Activated CD8-positive, alpha-beta memory T cell treated with anti-CD3 and anti-CD28 coated beads for 1 hour (primary cell): Measurements from ENCODE around the gene CLSTN1.

Experiments used
- DNase-seq, 2 donors: peaks; one replicate each; pipeline ENCODE4 v3.0.0-alpha.2; 2020; ENCODE audit warnings: low read depth in 1 of 2; ENCODE audit errors: extremely low read depth in 1 of 2

The CLSTN1 gene

GRCh38 chr1:9852004-9852403 lies 28.2 kb upstream of the CLSTN1 start:
- DNase-seq, result no peak

- no peak for DNase-seq
Measured at GRCh38 chr1:9850442-9851162, 26.8 kb upstream of the CLSTN1 start.

DNA sequence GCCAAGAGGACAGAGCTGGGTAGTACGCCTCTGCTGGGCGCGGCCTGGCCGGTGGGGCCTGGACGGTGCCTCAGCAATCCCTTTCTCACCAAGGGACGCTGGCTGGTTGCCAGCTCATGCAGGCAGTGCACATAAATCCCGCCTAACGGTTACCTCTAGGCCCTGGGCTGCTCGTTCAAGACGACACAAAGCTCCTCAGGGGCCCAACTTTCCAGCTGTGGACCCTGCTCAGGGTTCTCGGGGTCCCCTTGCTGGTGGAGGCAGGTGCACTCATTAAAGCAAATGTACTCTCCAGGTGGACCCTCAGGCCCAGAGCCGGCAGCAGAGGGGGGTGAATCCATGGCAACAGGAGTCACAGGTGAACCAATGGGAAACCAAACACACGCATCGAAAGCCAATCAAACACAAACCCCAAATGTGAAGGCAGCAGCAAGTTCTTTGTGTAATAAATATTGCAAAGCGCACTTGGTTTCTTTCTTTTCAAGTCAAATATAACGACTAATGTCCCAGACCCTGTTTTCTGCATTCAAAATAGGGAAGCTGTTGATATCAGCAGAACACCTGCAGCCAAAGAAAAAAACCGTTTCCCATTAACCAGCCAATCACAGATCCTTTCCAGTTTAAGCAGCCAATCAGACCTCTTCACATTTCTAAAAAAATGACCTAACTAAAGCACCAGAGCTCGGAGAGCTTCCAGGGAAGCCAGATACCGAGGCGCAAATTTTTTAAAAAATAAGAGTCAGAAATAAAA lies 26.1 kb upstream of the CLSTN1 start:
- DNase-seq, result no peak

DNA sequence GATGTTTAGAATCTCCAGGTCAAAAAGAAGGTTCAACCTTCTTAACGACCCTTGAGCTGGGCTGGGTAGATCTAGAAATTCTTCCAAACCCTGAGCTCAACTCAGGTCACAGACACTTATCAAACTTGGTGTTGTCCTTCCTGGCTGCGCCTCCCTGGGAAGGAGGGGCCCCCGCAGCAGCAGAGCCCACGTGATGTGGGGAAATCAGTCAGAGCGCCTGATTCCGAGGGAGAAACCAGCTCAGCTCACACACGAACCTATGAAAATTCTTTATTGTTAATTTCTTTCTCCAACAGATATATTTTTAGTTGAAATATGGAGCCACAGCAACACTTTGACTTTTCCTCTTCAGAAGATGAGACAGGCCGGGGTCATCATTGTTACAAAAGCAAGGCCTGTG lies 24.3 kb upstream of the CLSTN1 start:
- DNase-seq, result no peak

DNA sequence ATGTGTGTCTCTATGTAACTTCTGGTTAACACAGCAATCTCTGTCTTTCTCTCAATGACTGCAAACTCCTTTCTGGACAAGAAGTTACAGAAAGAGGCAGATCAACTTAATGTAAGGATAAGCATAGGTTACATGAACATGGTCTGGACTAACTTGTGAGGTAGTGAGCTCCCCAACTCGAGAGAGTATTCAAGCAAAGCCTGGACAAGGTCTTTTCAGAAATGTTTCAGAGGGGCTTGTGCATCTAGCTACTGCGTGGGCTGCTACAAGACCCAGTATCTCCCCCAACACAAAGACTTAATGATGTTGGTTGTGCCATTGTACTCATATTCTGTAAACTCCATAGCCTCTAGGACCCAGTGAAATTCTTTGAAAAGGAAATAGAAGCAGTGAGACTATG lies 23.5 kb upstream of the CLSTN1 start:
- DNase-seq, result no peak

GRCh38 chr1:9846611-9847171 lies 22.9 kb upstream of the CLSTN1 start:
- no peak for DNase-seq

- DNase-seq, result no peak
Measured at GRCh38 chr1:9845914-9846313, 22.1 kb upstream of the CLSTN1 start.

- DNase-seq, result no peak
Measured at GRCh38 chr1:9844756-9845155, 21.0 kb upstream of the CLSTN1 start.

DNA sequence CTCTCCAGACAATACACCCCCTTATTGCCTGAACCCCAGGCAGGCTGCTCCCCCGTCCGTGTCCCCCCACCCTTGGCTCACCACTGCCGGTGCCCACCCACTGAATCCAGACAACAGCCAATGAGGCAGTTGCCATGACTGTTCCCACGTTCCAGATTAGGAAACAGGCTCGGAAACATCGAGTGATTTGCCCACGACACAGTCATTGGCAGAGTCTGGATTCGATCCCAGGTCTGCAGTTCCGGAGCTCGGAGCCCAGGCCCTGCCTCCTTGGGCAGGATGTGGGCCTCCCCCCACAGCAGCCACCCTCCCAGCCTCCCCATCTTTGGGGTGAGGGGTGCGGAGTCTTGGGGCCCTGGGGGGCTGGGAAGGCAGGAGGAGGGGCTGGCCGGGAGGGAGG lies 20.3 kb upstream of the CLSTN1 start:
- DNase-seq, result no peak

GRCh38 chr1:9843576-9843945 lies 19.8 kb upstream of the CLSTN1 start:
- DNase-seq, result no peak

DNA sequence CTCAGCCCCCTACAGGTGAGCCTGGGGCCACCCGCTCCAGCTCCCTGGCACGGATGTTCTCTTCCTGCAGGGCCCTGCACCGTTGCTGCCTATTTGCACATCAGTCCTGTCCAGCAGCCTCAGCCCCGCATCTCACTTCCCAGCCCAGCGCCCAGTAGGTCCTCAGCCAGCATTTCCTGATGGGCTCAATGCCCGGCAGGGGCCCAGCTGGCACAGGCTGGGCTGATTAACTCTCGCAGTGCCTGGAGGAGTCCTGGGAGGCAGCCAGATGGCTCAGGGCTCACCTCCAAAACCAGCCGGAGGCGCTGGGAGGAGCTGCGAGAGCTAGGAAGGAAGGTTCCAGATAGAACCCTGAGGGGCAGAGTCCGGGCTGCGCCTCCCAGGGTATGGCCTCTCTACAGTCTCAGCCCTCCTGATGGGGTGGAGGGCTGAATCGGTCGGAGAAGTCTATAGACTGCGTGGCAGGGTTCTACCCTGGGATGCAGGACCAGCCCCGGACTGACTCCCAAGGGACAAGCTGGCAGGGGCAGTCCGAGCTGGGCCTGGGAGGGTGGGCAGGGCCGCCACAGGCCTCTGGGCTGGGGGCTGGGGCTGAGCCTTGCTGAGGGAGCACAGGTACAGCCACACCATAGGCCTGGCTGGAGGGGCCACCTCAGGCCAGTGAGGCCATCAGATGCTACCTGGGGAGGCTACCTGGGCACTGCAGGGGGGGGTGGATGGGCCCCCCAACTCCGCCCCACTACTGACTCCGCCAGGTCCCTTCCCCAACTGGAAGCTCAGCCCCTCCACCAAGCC lies 19.2 kb upstream of the CLSTN1 start:
- no peak for DNase-seq

DNA sequence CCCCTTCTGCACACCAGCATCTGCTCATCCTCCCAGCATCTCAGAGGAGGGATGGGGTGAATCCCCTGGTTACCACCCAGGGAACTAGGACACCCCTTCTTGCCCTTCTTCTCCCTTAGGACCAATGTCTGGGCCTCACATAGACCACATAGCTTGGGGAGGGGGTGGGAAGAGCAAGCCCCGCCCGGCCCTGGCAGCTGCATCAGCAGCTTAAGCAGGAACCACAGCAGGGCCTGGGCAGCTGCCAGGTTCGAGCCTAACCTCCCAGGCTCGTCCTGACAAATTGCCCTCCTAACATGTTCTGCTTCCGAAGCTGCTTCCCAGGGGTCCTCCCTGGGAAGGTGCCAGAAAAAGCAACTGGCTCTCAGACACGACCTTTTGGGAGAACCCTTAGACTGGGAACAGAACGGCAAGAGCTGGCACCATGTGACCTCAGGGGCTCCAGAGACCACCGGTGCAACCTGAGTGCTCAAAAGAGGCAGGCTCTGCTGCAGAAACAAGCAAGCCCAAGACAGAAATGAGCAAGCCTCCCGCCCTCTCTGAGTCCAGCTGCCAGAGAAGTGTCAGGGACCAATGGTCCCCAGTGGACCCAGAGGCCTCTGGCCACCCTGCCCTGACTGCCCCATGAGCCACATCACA lies 18.4 kb upstream of the CLSTN1 start:
- no peak for DNase-seq

GRCh38 chr1:9841460-9841859 lies 17.7 kb upstream of the CLSTN1 start:
- no peak for DNase-seq

GRCh38 chr1:9840176-9840575 lies 16.4 kb upstream of the CLSTN1 start:
- DNase-seq, result no peak

DNA sequence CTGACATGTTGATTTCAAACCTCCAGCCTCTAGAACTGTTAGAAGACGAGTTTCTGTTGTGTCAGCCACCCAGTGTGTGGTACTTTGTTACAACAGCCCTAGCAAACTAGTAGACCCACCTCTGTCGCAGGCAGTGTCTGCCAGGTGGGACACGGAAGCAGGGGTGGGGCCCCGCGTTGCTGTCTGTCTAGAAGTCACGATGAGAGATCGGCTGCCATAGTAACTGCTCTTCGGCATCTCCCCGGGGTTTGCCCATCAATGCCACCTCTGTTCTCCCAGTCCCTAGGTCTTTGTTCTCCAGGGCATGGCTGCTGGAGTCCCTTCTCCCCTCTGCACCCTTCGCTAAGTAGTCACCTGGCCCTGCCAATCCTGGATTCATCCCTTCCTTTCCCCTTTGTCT lies 15.2 kb upstream of the CLSTN1 start:
- DNase-seq, result no peak

GRCh38 chr1:9836632-9836960 lies 12.8 kb upstream of the CLSTN1 start:
- no peak for DNase-seq

- DNase-seq, result no peak
Measured at GRCh38 chr1:9835758-9836631, 12.2 kb upstream of the CLSTN1 start.

DNA sequence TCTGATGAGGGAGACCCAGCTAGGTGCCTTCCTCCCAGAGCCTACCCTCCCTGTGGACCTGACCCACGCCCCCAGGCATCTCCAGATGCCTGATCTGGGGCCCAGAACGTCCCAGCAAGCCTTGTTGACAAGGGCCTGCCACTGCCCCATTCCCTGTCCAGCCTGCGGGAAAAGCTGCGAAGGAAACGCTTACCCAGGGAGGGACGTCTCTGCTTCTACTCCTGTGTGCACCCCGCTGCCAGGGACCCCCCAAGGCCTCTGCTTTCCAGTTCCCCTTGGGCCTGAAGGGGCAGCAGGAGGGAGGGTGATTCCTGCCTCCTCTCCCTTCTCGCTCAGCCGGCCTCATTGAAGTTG lies 11.6 kb upstream of the CLSTN1 start:
- no peak for DNase-seq

GRCh38 chr1:9833632-9834031 lies 9.9 kb upstream of the CLSTN1 start:
- DNase-seq, result no peak

DNA sequence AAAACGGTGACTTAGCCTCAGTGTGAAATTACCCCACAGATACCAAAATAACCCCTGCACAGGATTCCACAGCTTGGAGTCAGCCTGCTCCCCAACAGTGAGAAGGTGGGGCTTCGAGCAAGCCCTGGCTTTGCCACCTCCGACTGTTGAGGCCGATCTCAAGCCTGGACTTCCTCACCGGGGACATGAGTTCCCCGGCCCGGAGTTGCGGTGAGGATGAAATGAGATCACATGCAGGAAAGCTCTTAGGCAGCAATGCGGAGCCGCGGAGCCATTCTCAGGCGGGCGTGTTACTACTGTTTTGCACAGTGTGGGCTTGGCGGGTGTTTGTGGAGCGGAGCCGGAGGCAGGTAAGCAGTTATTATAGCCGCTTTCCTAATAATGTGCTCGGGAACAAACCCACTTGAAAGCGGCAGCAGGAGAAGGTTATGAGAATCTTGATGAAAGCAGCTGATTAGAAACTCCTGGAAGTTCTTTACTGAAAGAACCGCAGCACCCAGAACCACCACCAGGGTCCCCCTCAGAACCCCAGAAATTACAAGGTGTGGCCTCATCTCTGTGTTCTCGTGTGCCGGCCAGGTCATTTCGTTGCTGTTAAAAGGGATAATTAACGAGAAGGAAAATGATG lies 3.9 kb upstream of the CLSTN1 start:
- no peak for DNase-seq
